ENCODE results near the gene CABLES1.
A peak's percentile ranks its signal among the peaks of the same experiment; 100 is the strongest.
"Not testable (repeated sequence)": the region's sequence is repeated elsewhere in the genome, so short reads cannot be mapped to it uniquely, and the experiment has no call there.

Gene CABLES1

GRCh38 chr18:23257686-23258565, 122.6 kb downstream of the CABLES1 start:
- no peaks in the 10 kb centered on the region for H3K9me3 ChIP-seq
- H3K4me3 ChIP-seq, result no peak overlapping the region
- no peaks in the 10 kb centered on the region; the same call in 1 of the 2 replicates for H3K4me1 ChIP-seq
- DNase-seq (ENCODE audit: low spot score in 2 of 2), result no peak
- H3K36me3 ChIP-seq (replicated peaks), result no peaks in the 10 kb centered on the region; the same call in 1 of the 2 replicates
- in situ Hi-C loops (cut with MboI; ENCODE audit: low sequenced_read_pairs), result no loop called here
- H3K27me3 ChIP-seq (ENCODE audit: low read depth), result no peaks in the 10 kb centered on the region

GRCh38 chr18:23258566-23259469, 123.5 kb downstream of the CABLES1 start:
- H3K36me3 ChIP-seq (replicated peaks), result no peaks in the 10 kb centered on the region; the same call in 1 of the 2 replicates
- no peaks in the 10 kb centered on the region for H3K9me3 ChIP-seq
- no peaks in the 10 kb centered on the region for H3K27me3 ChIP-seq (ENCODE audit: low read depth)
- H3K4me3 ChIP-seq, result no peak overlapping the region
- DNase-seq (ENCODE audit: low spot score in 2 of 2), result no peak
- no peaks in the 10 kb centered on the region; the same call in 1 of the 2 replicates for H3K4me1 ChIP-seq
- in situ Hi-C loops (cut with MboI; ENCODE audit: low sequenced_read_pairs), result no loop called here

GRCh38 chr18:23259701-23260681, 124.7 kb downstream of the CABLES1 start:
- Histone ChIP-seq H3K27me3 (ENCODE audit: low read depth) (no peaks in the 10 kb centered on the region), H3K4me3 (no peak overlapping the region), H3K9me3 (no peaks in the 10 kb centered on the region), H3K4me1 (no peaks in the 10 kb centered on the region; the same call in 1 of the 2 replicates), H3K36me3 (replicated peaks) (no peaks in the 10 kb centered on the region)
- DNase-seq (ENCODE audit: low spot score in 2 of 2), result peak in 1 of 2 experiments; percentile 44
- in situ Hi-C loops (cut with MboI; ENCODE audit: low sequenced_read_pairs), result no loop called here

GRCh38 chr18:23260926-23261590, 125.8 kb downstream of the CABLES1 start:
- Histone ChIP-seq H3K4me1 (no peaks in the 10 kb centered on the region; the same call in 1 of the 2 replicates), H3K27me3 (ENCODE audit: low read depth) (no peaks in the 10 kb centered on the region), H3K4me3 (no peak overlapping the region), H3K36me3 (replicated peaks) (no peaks in the 10 kb centered on the region), H3K9me3 (no peaks in the 10 kb centered on the region)
- in situ Hi-C loops (cut with MboI; ENCODE audit: low sequenced_read_pairs), result no loop called here
- no peak for DNase-seq (ENCODE audit: low spot score in 2 of 2)

GRCh38 chr18:23263551-23264235, 128.4 kb downstream of the CABLES1 start:
- Histone ChIP-seq H3K4me1 (no peaks in the 10 kb centered on the region; the same call in 1 of the 2 replicates), H3K4me3 (no peak overlapping the region), H3K27me3 (ENCODE audit: low read depth) (no peaks in the 10 kb centered on the region), H3K36me3 (replicated peaks) (no peaks in the 10 kb centered on the region), H3K9me3 (no peaks in the 10 kb centered on the region)
- no peak for DNase-seq (ENCODE audit: low spot score in 2 of 2)
- in situ Hi-C loops (cut with MboI; ENCODE audit: low sequenced_read_pairs), result no loop called here

- Histone ChIP-seq H3K36me3 (replicated peaks) (no peaks in the 10 kb centered on the region), H3K4me3 (no peak overlapping the region), H3K4me1 (no peaks in the 10 kb centered on the region), H3K27me3 (ENCODE audit: low read depth) (no peaks in the 10 kb centered on the region), H3K9me3 (peaks cover 5% of the 10 kb centered on the region)
- in situ Hi-C loops (cut with MboI; ENCODE audit: low sequenced_read_pairs), result no loop called here
- DNase-seq (ENCODE audit: low spot score in 2 of 2), result no peak
Observed at GRCh38 chr18:23265682-23266399, 130.6 kb downstream of the CABLES1 start.

GRCh38 chr18:23266717-23267446, 131.6 kb downstream of the CABLES1 start:
- no peaks in the 10 kb centered on the region for H3K27me3 ChIP-seq (ENCODE audit: low read depth)
- in situ Hi-C loops (cut with MboI; ENCODE audit: low sequenced_read_pairs), result no loop called here
- no peak for DNase-seq (ENCODE audit: low spot score in 2 of 2)
- H3K9me3 ChIP-seq, result peaks cover 5% of the 10 kb centered on the region
- no peak overlapping the region for H3K4me3 ChIP-seq
- H3K4me1 ChIP-seq, result no peaks in the 10 kb centered on the region
- H3K36me3 ChIP-seq (replicated peaks), result no peaks in the 10 kb centered on the region

- Histone ChIP-seq H3K27me3 (ENCODE audit: low read depth) (no peaks in the 10 kb centered on the region), H3K4me1 (no peaks in the 10 kb centered on the region), H3K36me3 (replicated peaks) (no peaks in the 10 kb centered on the region), H3K9me3 (peaks cover 5% of the 10 kb centered on the region), H3K4me3 (no peak overlapping the region)
- no peak for DNase-seq (ENCODE audit: low spot score in 2 of 2)
- in situ Hi-C loops (cut with MboI; ENCODE audit: low sequenced_read_pairs), result no loop called here
Observed at GRCh38 chr18:23267447-23267776, 132.1 kb downstream of the CABLES1 start.

- Histone ChIP-seq H3K4me1 (no peaks in the 10 kb centered on the region), H3K36me3 (replicated peaks) (no peaks in the 10 kb centered on the region), H3K4me3 (no peak overlapping the region), H3K27me3 (ENCODE audit: low read depth) (no peaks in the 10 kb centered on the region), H3K9me3 (peaks cover 5% of the 10 kb centered on the region)
- in situ Hi-C loops (cut with MboI; ENCODE audit: low sequenced_read_pairs), result no loop called here
- DNase-seq (ENCODE audit: low spot score in 2 of 2), result no peak
Observed at GRCh38 chr18:23268641-23269040, 133.4 kb downstream of the CABLES1 start.

GRCh38 chr18:23269068-23269467, 133.8 kb downstream of the CABLES1 start:
- H3K36me3 ChIP-seq (replicated peaks); H3K9me3 ChIP-seq; in situ Hi-C loops (cut with MboI; ENCODE audit: low sequenced_read_pairs); H3K4me1 ChIP-seq; H3K27me3 ChIP-seq (ENCODE audit: low read depth); DNase-seq (ENCODE audit: low spot score in 2 of 2); H3K4me3 ChIP-seq: not testable (repeated sequence)

- in situ Hi-C loops (cut with MboI; ENCODE audit: low sequenced_read_pairs), result no loop called here
- no peaks in the 10 kb centered on the region for H3K27me3 ChIP-seq (ENCODE audit: low read depth)
- DNase-seq (ENCODE audit: low spot score in 2 of 2), result no peak
- H3K4me1 ChIP-seq, result no peaks in the 10 kb centered on the region
- H3K4me3 ChIP-seq, result no peak overlapping the region
- peaks cover 5% of the 10 kb centered on the region for H3K9me3 ChIP-seq
- H3K36me3 ChIP-seq (replicated peaks), result no peaks in the 10 kb centered on the region
Observed at GRCh38 chr18:23269928-23270327, 134.6 kb downstream of the CABLES1 start.

All from HAP-1 (cell line).